NCI-H1417 treated with DMSO at 0.1 percent for 48 hours (cell line): ENCODE data around the gene DCTN2.
"Not testable (repeated sequence)": the region's sequence is repeated elsewhere in the genome, so short reads cannot be mapped to it uniquely, and the experiment has no call there.

Source experiments
- DNase-seq: peaks from one replicate; lab custom pipeline; 2025; lab: John Stamatoyannopoulos, UW

Gene DCTN2

GRCh38 chr12:57576613-57577160 lies 29.7 kb upstream of the DCTN2 start:
- DNase-seq = no peak

DNA sequence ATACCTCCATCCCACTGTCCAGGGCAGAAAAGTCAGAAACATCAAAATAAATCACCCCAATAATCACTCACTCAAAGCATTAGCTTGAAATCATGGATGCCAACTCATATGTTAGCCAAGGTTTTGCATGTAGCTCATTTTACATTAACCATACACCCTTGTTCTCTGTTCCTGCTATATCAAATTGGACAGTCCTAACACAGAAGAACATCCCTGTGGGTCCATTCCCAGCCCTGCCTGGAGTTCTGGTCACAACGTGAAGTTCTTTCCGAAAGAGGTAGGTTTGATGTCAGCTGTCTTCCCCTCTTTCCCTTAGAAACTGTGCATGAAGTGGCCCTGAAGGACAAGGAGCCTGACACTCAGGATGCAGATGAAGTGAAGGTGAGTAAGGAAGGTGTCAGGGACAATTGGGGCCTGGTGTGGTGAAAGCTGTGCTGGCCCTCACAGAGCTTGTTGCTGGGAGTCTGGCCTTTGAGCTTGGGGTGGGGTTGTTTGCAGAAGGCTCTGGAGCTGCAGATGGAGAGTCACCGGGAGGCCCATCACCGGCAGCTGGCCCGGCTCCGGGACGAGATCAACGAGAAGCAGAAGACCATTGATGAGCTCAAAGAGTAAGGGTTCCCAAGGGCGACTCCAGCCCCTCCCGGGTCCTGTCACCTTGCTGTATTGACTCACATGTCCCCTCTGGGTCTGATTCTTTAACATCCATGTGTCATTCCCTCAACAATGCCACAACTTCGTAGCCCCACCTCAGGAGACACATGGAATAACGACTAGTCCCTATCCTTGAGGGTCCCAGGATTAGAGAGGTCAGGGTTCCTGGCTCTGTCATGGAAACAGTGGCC lies 29.0 kb upstream of the DCTN2 start:
- DNase-seq = no peak

DNA sequence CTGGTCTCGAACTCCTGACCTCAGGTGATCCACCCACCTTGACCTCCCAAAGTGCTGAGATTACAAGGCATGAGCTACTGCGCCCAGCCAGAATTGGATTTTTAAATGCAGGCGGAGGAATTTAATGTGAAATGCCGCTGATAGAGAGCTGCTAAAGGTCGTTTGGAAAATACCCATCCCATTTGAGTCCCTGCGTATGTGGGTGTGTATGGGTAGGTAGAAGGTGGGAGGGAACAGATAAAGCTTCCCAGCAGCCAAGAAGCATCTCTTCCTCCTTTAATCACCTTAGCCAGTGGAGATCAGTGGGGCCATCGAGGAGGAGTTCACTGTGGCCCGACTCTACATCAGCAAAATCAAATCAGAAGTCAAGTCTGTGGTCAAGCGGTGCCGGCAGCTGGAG lies 27.8 kb upstream of the DCTN2 start:
- no peak for DNase-seq

DNA sequence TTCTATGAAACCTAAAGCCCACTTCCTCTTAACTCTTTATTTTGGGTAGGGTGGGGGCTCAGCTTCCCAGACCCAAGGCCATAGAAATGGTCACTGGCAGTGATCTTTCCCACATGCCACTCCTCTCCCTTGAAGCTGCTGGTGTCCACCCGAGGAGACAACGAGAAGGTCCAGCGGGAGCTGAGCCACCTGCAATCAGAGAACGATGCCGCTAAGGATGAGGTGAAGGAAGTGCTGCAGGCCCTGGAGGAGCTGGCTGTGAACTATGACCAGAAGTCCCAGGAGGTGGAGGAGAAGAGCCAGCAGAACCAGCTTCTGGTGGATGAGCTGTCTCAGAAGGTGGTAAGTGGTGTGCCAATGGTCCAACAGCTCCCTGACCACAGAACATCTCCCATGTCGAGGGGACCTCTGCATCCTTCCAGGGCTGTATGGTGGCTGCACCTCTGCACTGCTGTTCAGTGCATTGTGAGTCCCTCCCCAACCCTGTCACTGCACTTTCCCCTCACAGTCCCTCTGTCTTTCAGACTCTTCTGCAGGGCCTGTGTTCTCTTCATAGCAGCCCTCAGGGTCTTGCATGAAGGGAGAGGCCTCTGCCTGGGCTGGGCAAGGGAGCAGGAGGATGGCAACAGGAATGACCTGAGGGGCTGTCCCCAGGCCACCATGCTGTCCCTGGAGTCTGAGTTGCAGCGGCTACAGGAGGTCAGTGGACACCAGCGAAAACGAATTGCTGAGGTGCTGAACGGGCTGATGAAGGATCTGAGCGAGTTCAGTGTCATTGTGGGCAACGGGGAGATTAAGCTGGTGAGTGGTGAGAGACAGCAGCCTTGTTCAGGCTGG lies 25.2 kb upstream of the DCTN2 start:
- no peak for DNase-seq

- not testable (repeated sequence) for DNase-seq
These were observed 23.4 kb upstream of the DCTN2 start for GRCh38 chr12:57570438-57570837.

DNA sequence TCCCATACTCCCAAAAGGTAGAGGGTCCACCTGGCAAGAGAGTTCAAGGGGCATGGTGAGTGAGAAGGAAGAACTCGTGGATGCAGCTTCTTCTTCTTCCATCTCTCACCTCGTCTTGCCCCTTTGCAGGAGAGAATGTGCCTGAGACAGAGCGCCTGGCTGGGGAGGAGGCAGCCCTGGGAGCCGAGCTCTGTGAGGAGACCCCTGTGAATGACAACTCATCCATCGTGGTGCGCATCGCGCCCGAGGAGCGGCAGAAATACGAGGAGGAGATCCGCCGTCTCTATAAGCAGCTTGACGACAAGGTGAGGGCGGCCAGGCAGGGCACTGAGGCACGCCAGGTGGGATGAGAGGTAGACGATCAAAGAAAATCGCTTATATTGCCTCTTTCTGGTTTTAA lies 22.9 kb upstream of the DCTN2 start:
- DNase-seq = no peak

- DNase-seq = no peak
These were observed 21.8 kb upstream of the DCTN2 start for GRCh38 chr12:57568838-57569237.

- no peak for DNase-seq
These were observed 17.3 kb upstream of the DCTN2 start for GRCh38 chr12:57564178-57564740.

DNA sequence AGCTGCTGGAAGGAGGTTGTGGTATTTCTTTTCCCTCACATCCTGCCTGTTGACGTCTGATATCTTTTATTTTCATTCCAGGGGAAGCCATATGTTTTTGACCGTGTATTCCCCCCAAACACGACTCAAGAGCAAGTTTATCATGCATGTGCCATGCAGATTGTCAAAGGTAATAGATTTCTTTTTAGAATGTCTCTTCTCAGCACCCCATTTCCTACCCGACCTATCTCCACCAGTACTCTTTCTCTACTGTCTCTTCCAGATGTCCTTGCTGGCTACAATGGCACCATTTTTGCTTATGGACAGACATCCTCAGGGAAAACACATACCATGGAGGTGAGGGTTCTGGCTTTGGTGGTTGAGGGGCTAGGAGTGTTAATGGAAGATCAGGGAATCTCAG lies 16.4 kb upstream of the DCTN2 start:
- no peak for DNase-seq

DNA sequence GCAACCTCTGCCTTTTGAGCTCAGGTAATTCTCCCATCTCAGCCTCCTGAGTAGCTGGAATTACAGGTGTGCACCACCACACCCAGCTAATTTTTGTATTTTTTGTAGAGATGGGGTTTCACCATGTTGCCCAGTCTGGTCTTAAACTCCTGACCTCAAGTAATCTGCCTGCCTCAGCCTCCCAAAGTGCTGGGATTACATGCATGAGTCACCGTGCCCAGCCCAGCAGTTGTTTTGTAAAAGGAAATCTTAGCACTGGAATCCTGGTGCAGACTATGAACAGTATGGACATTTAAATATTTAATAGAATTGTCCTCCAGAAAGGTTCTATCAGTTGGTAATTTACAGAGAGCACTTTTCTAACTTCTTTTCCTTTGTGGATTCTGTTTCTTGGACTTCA lies 14.1 kb upstream of the DCTN2 start:
- DNase-seq = not testable (repeated sequence)

GRCh38 chr12:57560516-57560915 lies 13.5 kb upstream of the DCTN2 start:
- DNase-seq = no peak

DNA sequence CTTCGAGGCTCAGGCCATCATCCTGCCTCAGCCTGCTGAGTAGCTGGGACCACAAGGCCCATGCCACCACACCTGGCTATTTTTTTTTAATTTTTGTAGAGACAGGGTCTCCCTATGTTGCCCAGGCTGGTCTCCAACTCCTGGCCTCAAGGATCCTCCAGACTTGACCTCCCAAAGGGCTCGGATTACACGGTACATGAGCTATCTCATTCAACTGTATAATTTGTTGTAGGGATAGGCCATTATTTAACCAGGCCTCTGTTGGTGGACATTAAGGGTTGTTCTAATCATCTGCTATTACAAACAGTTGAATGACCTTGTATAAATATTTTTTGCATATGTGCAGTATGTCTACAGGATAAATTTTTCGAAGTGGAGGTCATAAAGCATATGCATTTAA lies 11.9 kb upstream of the DCTN2 start:
- no peak for DNase-seq

DNA sequence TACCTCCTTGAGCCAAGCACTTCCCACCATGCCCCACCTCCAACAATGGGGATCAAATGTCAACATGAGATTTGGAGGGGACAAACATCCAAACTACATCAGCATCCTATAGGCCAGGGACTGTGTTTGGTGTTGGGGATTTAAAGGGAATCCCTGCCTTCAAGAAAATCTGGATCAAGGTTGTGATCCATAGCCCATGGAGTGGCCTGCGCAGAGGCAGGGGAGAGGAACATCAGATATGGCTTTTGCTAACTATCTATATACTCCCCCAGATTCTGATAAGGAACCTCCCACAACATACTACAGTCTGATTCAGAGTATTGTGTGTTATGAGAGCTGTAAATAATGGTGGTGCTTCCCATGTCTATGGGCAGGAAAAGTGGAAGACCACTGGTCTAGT lies 7.9 kb upstream of the DCTN2 start:
- DNase-seq = no peak

- DNase-seq = no peak
These were observed 7.5 kb upstream of the DCTN2 start for GRCh38 chr12:57554453-57554852.

GRCh38 chr12:57553343-57554202 lies 6.6 kb upstream of the DCTN2 start:
- DNase-seq = peak; percentile 25

GRCh38 chr12:57552835-57553313 lies 5.9 kb upstream of the DCTN2 start:
- DNase-seq = no peak

DNA sequence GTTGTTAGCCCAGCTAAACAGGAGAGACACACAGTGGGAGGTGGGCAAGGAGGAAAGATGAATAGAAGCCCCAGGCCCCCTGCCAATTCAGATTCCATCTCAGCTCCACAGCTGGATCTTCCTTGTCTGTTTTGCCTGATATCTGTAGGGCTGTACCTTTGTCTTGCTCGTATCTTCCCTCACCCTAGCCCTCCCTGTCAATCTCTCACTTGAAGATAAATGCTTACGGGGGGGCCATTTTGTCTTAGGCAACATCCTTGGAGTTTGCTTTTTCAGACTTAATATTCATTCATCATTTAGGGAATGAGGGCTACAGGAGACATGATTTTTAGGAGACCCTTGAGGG lies 5.3 kb upstream of the DCTN2 start:
- DNase-seq = no peak

DNA sequence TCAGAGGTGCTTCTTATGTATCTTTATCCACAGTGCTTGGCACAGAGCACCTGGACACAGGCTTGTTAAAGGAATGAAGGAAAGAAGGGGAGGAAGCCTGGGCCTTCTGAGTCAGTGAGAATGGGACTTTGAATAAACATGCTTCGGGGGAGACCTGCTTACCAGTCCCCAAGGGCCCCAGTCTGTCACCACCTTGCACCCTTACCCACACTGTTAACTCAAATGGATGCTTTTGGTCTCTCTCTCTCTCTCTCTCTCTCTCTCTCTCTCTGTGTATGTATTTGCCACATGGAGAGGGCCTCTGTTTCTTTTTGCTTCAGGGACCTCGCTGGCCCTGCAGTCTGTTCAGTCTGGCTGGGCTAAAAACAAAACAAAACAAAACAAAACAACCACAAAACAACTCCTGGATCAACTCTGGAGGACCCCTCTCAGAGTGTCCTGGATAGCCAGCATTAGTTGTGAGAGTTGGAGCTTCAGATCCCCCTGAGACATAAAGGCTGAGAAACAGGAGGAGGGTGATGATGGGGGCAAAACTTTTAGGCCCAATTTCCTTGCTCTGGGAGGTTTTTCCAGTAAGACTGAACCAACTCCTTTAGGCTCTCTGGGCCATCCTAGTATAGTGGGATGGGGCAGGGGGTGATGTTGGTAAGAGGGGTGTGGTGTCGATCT lies 4.8 kb upstream of the DCTN2 start:
- DNase-seq = no peak

DNA sequence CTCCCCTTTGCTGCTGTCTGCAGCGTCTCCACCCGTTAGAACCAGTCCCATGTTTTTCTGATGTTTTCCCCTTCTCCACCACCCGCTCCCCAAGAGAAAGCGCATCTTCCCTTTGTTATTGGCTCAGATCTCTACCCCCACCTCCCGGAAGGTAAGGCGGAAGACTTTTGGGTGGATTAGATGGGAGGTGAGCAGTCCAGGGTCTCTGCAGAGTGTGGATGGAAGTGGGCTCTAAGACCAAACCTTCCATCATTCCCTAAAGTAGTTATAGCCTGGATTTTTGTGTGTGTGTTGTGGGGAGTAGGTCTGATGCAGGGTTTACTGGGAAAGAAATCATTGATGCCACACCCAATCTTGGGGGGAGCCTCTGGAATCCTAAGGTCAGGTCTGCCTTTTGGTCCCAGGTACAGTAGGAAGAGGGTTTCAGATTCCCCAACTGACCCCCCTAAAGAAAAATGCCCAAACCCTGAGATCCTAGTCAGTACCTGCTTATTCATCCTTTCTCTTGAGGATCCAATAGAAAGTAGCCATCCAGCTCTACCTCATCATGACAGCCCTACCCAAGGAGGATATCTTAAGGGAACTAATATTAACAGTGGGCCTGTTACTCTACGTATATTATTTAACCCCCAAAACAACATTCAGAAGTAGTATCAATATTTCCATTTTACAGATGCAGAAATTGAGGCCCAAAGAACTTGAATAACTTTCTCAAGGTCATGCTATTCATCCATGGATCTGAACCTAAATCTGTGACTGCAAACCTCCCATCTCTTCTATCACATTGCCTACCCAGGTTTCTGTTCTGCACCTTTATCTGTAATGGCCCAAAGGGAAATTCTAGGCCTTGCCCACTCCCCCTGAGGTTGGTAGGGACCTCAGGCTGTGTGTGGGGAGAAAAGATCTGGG lies 3.9 kb upstream of the DCTN2 start:
- no peak for DNase-seq
